ENCODE data around the gene TNIK.
"Not testable (repeated sequence)": the region's sequence is repeated elsewhere in the genome, so short reads cannot be mapped to it uniquely, and the experiment has no call there.

The TNIK gene

DNA sequence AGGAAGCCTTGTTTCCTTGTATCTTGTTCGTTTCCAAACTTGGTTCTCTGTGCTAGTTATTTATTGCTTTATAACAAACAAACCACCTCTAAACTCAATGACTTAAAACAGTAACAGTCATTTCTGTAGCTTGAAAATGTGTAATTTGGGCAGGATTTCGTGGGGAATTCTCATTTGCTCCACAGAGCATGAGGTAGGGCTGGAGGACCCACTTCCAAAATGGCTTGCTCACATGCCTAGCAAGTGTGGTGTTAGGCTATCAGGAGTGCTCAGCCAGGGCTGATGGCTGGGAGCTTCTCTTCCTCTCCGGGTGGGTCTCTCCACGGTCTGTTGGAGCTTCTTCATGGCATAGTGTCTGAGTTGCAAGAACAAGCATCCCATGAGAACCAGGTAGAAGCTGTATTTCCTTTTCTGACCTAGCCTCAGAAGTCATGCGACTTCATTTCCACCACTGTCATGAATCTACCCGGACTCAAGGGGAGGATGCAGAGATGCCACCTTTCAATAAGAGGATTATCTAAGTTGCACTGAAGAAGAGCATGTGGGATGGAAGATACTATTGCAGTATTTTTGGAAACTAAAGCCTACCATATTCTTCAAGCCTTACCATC lies 8.2 kb upstream of the TNIK start:
- no peak for DNase-seq

DNA sequence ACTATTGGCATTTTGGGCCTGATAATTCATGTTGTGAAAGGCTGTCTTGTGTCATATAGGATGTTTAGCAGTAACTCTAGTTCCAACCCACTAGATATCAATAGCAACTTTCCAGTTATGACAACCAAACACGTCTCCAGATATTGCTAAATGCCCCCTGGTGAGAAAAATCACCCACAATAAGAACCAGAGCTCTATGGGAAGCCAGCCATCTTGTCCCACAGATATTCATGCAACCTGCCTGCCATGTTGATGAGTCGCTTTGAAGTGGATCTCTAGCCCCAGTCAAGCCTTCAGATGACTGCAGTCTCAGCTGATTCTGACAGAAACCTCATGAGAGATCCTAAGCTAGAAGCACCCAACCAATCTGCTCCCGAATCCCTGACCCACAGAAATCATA lies 5.6 kb upstream of the TNIK start:
- DNase-seq, result no peak

DNA sequence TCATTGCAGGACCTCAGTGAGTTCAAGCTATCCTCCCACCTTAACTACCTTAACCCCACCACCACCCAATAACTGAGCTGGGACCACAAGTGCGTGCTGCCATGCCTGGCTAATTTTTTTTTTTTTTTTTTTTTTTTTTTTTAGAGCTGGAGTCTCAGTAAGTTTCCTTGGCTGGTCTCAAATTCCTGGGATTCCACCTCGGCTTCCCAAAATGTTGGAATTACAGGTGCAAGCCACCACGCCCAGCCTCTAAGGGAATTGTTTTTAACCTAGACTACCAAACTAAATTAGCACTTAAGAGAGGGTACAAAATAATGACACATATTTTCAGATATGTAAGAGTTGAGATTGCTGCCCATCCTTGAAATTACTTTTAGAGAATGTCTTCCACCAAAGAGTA lies 4.3 kb upstream of the TNIK start:
- DNase-seq, result no peak

DNA sequence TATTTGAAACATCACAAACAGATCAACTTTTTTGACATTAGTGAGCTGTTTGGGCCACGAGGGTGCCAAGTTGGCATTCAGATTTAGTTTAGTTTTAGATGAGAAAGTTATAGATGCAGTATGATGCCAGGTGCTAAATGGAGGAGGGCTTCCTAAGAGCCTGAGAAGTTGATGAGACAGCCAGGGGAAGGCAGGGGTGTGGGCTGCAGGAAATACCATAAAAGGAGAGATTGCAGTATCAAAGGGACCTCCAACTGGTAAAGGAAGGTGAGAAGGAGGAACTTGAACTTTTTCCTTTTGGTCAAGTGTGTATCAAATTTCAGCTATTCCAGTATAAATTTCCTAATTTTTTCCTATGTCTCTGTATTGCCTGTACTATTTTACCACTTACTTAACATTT lies 2.0 kb upstream of the TNIK start:
- no peak for DNase-seq

DNA sequence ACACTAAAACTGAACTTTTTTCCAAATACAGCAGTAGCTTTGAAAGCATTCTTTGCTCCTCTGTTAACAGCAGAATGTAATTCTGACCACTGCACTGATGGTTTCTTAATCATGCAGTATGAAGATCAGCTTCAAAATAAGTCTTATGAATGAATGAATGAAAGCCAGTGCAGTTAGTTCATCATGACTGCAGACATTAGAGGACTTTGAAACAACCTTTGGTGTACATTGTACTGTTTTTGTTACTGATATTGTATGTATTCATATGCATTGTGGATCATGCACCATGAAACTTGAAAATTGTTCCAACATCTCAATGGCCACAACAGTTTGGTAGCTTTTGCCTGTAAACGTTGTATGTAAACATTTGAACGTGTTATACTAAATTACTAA lies 1.3 kb upstream of the TNIK start:
- DNase-seq, result no peak

DNA sequence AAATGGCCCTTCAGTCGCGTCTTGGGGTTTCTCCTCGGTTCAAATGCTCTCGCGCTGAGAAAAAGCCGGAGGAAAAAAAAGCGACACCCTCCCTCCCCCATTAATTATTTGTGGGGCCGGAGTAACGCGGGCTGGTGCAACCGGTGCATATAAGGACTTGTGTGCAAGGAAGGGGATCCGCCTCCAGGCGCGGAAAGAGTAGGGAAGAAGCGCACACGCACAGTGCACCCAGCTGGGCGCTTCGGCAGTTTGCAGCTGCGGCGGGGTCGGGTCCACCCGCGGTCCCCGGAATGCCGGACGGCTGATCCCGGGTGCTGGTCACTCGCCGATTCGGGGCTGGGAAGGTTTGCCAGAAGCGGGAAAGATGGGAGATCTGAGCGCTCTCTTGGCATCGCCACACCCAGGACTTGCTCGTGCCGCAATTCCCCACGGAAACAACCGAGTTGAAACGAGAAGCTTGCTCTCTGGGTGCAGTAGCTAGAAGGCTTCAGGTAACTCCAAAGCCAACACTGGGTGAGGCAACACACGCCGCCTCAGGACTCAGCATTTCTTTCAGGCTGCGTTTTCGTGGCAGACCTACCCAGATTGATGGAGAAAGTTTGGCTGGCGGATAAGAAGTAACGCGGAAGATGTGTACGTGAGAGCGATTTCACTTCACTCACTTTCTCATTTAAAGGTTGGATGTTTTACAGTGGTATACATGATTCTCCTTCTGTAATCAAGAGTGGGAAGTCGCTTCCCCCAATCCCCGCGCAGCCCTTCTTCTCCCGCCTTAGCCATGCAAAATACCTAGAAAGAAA lies 720 bp upstream of the TNIK start:
- no peak for DNase-seq

DNA sequence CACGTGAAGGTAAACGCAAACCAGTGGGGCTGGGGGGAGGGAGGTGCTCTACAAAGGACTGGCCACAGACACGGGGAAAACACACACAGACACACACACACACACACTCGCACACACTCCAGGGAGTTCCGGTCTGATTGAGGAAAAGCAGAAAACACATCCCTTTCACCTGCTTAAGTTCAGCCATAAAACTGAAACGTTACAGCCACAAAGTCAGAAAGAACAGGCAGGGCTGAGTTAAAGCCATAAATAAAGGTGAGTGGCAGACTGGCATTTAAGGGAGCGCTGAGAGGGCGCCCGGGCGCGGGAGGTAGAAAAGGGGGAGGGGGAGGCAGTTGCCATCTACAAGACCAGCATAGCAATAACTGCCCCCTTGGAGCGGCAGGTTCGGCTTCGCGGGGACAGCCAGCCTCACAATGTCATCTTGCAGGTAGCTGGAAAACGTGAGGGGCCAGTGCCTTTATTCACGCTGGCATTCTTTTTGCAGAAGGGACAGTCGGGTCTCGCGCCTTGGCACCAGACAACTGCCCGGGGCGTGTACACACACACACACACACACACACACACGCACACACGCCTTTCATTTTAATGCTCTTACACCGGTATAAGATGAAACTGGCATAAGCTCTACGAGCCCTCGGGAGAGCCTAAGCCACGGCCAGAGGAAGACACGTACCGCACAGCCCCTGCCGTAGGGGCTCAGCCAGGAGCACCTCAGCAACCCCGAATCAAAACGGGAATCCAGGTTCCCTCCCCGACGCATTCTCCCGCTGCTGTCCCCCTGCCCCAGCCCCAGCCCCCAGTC lies 866 bp downstream of the TNIK start:
- no peak for DNase-seq

DNA sequence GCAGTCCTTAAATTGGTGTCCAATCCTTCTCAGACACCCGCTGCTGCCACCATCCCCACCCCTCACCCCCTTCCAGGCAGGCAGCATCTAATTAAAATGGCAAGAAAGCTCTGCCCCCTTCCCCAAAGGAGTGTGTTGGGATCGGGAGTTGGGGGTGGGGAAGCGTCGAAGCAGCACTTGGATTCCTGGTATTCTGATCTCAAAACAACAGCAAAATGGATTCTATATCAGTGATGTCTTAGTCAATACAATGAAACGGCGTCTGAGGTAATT lies 1.4 kb downstream of the TNIK start:
- DNase-seq, result no peak

DNA sequence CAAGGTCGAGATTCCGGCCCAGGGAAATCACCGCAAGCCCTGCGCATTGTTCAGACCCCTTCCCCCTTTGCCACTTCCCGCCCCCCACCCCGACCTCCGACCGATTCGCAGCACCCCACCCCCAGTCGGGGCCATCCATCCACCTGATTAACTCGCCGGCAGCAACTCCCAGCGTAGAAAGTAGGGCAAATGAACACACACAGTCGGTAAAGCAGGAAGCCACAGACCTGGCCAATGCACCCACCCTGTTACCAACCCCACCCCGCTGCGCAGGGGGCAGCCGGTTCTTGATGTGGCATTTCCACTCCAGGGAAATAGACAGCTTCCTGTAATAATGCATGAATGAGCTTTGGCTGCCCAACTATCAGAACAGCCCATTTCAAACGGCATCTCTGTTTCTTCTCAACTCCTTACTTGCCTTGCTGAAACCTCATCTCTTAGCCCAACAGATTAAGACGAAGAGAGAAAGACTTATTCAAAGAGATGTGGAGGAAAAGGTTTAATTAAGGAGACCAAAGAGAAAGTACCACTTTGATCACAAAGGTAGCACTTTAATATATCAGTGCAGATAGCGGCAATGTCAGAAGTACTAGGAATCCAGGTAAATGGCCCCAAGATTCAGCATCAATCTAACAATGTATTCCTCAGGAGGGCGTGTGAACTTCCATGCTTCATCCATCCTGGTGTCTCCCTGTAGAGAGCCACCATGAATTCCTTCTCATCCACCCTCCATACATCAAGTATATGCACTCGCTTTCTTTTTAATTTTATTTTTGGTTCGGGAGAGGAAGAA lies 1.9 kb downstream of the TNIK start:
- DNase-seq, result no peak

DNA sequence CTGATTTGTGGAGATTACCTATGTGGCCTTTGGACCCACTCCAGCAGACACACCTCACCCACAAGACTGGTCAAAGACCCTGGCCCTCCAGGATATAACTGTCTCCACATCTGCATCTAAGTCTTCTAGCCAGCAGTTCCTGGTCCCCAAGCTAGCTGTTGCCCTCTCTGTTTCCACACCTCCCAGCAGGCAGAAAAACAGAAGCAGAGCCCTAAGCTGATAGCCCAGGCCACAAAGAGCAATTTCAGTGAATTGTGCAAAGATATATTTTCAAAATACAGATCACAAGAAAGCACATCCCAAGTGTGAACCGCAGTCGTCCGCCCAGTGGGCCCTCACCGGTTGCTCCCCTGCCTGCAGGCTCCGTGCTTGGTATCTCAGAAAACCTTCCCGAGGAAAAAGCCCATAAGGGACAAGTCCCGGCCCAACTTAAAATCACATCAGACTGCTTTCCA lies 2.6 kb downstream of the TNIK start:
- no peak for DNase-seq

DNA sequence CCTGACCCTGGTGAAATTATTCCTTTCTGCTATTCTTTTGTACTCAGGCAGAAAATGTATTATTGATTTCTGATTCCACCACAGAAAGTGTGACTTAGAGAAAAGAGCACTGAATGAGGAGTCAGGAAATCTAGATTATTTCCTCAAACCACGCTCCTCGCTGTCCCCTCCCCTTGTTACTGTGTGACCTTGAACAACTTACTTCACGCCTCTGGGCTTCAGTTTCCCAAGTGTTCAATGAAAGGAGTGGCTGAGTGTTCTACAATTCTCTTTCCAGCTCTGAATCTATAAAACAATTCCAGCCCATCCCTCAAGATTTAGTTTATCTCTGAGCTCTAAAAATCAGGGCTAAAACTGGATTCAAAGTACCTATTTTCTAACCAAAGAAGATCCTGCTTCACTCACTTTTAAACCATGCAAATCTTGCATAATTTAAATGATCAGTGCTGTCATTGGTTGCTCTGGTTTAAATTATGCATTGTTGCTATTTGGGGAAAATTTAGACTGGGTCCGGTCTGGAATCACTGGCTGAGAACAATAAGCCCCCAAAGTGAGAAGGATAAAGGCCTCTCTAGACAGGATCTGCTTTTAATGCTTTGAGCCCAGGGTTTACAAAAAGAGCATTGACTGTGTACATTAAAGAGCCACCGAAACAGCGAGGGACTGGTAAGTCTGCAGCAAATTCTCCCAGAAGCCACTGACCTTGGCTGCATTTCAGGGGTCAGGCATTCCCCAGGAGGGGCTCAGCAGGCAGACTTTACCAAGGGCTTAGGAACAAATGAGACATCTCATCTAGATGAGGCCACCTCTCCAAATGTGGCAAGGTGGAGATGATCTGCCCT lies 3.2 kb downstream of the TNIK start:
- no peak for DNase-seq

DNA sequence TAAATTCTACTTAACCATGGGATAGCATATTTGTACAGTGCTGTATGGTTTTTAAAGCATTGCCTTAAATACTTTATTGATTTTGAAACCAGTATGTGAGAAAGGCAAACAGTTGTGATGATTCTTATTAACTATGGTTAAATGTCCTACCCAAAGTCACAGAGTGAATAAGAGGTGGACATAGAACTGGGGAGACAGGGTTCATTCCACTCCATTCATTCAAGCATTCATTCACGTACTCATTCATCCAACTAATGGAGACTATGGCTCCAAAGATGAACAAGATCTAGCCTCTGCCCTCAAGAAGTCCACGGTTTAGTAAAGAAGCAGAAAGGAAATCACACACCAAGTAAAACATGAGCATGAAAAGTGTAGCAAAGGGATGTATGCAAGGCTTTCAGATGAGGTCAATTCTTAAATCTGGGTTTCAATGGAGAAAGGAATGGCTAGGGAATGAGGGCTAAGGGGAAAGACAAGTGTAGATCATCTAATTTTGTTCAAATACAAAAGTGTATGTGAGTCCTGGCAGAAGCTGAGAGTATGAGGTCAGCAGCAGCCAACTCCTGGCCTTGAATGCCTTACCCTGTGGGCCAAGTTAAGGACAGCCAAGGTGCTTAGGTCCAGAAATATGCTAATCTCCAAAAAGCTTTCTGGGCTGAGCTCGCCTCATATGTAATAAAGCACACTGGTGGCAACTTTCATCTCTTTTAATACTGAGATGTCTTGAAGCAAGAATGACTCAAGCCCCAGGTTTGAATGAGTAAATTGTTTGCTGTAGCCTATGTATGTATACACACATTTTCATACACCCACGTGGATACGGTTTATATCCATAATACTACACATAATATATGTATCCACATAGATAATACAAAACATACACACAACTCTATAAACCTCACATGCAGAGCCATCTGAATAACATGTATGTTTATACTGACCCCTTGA lies 4.3 kb downstream of the TNIK start:
- DNase-seq, result no peak

DNA sequence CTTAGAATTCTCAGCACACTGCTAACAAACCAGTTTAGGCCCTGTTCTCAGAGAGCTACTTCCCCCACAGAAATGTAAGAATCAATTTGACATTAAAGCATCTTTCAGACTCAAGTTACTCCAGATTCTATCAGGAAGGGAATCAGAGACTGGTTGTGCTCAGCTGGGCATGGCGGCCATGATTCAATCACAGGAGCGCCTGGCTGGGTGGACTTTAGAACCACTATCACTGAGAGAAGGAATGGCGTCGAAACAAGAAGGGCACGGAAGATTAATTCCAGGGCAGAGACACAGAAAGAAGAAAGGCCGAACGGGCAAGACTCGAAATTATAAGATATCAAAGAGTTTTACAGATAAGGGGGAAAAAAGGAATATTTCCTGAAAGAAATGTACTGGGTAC lies 6.2 kb downstream of the TNIK start:
- no peak for DNase-seq

DNA sequence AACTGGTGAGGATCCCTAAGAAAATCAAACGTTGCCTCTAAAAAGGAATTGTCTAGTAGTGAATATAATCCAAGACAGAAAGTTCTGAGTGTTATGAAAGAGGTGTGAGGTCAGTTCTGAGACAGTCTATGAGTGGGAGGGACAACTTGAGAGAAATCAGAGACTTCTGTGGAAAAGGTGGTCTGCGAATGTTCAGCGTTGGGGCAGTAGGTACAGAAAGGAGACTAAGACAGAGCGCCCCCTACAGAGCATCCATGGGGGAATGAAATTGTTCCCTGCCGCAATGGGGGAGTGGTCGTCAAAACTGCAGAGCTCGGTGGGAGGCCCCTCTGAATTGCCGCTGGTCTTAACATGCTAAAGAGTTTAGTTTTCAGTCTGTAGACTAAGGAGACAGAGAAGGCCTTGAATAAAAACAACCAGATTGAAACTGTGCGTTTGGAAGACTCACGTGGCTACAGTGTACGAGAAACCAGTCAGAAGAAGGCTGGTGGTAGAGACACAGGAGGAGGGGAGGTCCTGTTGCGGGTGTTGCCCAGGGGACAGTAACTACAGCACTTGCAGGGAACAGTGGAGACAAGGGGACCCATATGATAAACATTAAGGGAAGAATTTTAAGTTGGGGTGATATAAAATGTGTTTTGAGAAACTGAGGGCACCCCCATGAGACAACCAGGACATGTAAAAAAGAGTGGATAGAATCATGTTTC lies 6.9 kb downstream of the TNIK start:
- DNase-seq, result no peak

DNA sequence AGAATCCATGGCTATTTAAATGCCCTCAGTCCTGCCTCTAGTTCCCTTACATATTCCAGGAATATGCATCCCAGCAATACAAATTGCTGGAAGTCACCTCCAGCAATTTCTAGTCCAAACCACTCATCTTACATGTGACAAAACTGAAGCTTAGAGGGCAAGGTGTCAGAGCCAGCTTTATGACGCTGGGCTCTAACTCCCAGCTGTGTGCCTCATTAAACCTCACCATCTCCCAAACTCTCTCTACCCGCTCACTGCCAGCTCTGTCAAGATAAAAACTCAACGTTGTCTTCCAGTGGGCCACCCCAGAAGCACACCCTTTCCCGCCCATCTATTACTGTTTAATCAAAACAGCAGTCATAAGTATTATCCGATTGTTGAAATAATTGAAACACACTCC lies 7.9 kb downstream of the TNIK start:
- DNase-seq, result no peak

DNA sequence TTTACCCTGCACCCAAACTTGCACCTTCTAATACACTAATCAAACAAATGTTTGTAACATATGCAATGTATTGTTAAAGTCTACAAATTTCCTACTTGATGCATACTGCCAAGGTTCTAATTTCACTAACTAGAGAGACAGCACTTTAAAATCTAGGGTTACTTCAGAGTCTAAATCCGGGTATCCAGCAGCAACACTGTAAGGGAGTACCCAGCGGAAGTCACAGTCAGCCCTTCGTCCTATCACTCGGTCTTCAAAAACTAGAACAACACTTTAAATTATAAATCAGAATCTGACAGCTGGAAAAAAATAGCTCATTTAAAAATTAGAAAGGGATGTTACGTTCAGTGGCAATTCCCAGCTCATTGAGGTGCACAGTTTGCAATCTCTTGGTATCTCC lies 8.3 kb downstream of the TNIK start:
- no peak for DNase-seq

DNA sequence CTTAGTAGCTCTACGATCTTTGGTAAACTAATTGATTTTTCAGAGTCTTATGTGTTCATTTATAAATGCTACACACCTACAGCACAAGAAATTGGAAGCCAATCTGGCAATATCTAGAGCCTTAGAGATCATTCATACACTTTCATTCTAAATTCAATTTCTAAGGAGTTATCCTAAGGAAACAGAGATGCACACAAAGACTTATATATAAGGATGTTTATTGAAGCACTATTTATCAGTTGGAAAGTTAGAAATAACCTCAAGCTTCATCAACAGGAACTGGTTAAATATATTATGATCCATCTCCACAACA lies 12.7 kb downstream of the TNIK start:
- not testable (repeated sequence) for DNase-seq

DNA sequence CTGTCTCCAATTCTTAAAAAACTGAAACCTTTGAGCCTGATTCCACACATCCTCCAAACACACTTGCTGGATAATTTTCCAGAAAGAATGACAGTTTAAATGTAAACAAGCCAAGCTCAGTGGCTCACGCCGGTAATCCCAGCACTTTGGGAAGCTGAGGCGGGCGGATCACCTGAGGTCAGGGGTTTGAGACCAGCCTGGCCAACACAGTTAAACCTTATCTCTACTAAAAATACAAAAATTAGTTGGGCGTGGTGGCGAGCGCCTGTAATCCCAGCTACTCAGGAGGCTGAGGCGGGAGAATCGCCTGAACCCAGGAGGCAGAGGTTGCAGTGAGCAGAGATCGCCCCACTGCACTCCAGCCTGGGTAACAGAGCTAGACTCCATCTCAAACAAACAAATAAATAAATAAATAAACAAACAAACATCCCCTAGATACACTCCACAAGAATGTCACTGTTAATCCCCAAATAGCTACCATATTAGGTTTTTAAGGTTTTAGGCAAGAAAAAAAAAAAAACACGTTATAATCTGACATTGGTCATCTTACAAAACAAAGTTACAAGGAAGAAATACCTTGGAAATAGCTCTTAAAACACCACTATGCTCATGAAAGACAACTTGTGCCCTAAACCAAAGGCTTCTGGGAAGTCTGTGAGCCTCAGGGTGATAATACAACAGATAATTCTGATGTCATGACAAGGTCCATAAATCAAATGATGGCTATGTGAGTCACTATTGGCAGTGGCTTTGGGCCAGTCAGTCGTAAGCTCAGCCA lies 13.2 kb downstream of the TNIK start:
- DNase-seq, result no peak

DNA sequence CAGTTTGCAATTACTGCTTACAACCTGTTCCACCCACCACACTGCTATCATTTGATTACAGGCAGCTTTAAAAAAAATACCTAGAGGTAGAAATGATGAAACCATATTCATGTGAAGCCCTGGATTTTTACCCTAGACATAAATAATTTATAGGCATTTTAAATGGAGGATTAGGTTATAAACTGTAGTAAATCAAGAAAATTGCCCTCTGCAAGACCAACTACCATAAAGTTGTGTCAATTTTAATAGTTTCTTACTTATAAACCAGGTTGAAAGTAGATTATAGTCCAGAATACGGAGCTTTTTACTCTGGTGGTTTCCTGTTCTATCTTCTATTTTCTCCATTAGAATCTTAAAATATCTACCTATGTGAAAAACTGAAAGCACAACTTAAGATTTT lies 13.9 kb downstream of the TNIK start:
- no peak for DNase-seq

DNA sequence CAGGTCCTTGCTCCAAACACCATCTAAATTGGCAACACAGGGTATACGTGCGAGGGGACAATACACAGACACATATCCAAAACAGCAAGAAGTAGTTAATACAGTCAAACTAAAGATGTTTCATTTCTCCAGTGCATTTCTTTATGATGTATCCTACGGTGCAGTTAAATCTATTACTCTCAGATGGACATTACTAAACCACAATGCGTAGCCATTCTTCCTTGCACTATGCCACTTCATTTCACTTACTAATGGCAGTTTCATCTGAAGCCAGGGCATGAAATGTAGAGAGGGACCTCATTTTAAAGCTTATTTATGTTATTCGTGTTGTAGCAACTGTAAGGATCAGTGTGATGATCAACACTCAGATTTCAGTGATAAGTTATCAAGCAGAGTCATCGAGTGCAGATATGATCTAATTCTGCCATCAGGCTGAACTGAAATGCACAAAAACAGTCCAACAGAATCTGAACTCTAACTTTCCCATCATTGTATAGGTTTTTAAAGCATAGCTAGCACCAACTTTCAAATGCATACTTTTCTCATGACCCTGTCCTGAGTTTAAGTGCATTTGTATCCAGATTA lies 14.5 kb downstream of the TNIK start:
- DNase-seq, result no peak

Data from cerebellar nuclear complex (tissue), 1 donor.